Measurements from ENCODE around the gene EPHB4. TPM values are rescaled to one million over a fixed set of nuclear protein-coding genes. Genes with fewer than 3 reads are reported as not detected.
A peak's percentile ranks its signal among the peaks of the same experiment; 100 is the strongest.

Gene EPHB4
- total RNA-seq, 1 experiment from 2014 or later: 135 TPM

DNA sequence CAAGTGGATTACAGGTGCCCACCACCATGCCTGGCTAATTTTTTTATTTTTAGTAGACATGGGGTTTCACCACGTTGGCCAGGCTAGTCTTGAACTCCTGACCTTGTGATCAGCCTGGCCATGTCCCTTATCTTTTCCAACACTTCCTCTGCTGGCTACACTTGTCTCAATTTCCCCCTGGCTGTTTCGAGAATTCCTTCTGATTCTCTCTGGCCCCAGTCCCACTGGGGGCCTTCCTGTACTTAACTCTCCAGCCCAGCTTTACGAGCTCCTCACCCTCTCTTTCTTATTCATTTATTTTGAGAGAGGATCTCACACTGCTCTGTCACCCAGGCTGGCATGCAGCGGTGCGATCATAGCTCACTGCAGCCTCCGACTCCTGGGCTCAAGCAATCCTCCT is 8.5 kb downstream of the EPHB4 start:
- Histone ChIP-seq H3K27ac (ENCODE audit: insufficient read length, low read depth, low read length) (no peak overlapping the region), H4K8ac (replicated peaks; ENCODE audit: insufficient read length, low read depth, low read length) (no peak overlapping the region), H3K27me3 (ENCODE audit: insufficient read depth, low read length) (no peaks in the 10 kb centered on the region), H4K5ac (ENCODE audit: insufficient read length, low read depth, low read length) (no peak overlapping the region), H3K56ac (ENCODE audit: insufficient read length, low read depth, low read length) (no peak overlapping the region), H2BK15ac (ENCODE audit: low read depth, low read length) (no peak overlapping the region), H3T11ph (ENCODE audit: low read length) (no peak overlapping the region), H2BK20ac (ENCODE audit: low read depth, low read length, poor library complexity, severe bottlenecking) (no peak overlapping the region), H3K23me2 (ENCODE audit: insufficient read length, low read depth, low read length, poor library complexity, severe bottlenecking) (no peaks in the 10 kb centered on the region), H4K91ac (ENCODE audit: insufficient read length, low read depth, low read length) (no peak overlapping the region), H3K9me3 (ENCODE audit: control insufficient read depth, low read depth, low read length) (no peaks in the 10 kb centered on the region), H3K23ac (ENCODE audit: insufficient read length, low read depth, low read length) (no peak overlapping the region), H3K18ac (ENCODE audit: insufficient read length, low read depth, low read length) (no peak overlapping the region), H3K4me2 (ENCODE audit: insufficient read depth, insufficient read length, low read length) (no peak overlapping the region), H3K79me1 (ENCODE audit: insufficient read depth, low read depth, low read length, poor library complexity, severe bottlenecking) (peaks cover 9% of the 10 kb centered on the region), H3K9ac (ENCODE audit: extremely low read depth, insufficient read length, low read length) (no peak overlapping the region), H3K4me1 (ENCODE audit: insufficient read depth, low read length) (no peaks in the 10 kb centered on the region), H3K79me2 (ENCODE audit: insufficient read depth, low read length) (no peaks in the 10 kb centered on the region; the same call in 1 of the 2 replicates), H3K4ac (ENCODE audit: low read depth, low read length) (no peak overlapping the region), H2AFZ (ENCODE audit: low read length) (no peak overlapping the region), H4K20me1 (ENCODE audit: control insufficient read depth, insufficient read depth, insufficient read length) (no peaks in the 10 kb centered on the region), H2BK12ac (ENCODE audit: insufficient read length, low read depth, low read length) (no peak overlapping the region), H3K14ac (ENCODE audit: insufficient read depth, low read length) (no peak overlapping the region), H2BK120ac (ENCODE audit: low read depth, low read length, poor library complexity, severe bottlenecking) (no peak overlapping the region), H2BK5ac (ENCODE audit: insufficient read length, low read length) (no peak overlapping the region), H2AK5ac (ENCODE audit: insufficient read length, low read length) (no peak overlapping the region)
- H3K4me3 Mint-ChIP-seq: no peak overlapping the region
- no peak for DNase-seq
- WGBS (ENCODE audit: extremely low coverage, insufficient read length, low lambda C conversion rate): no CpG with 5 or more reads among the region's 6 CpGs
- peaks cover 0 to 2% of the 10 kb centered on the region in 2 experiments; a peak in 1 of 4 replicates for H3K4me1 Mint-ChIP-seq
- H3K36me3 Mint-ChIP-seq (ENCODE audit: insufficient read depth in 1 of 3, low read depth in 3 of 3): peaks cover 50 to 92% (median 89%) of the 10 kb centered on the region in 3 experiments; a peak in 6 of 7 replicates
- no peaks in the 10 kb centered on the region; the same call in none of the 2 replicates for H3K27me3 Mint-ChIP-seq (ENCODE audit: low read depth)
- H3K9me3 Mint-ChIP-seq: no peaks in the 10 kb centered on the region
- TF ChIP-seq, protein P1, sequence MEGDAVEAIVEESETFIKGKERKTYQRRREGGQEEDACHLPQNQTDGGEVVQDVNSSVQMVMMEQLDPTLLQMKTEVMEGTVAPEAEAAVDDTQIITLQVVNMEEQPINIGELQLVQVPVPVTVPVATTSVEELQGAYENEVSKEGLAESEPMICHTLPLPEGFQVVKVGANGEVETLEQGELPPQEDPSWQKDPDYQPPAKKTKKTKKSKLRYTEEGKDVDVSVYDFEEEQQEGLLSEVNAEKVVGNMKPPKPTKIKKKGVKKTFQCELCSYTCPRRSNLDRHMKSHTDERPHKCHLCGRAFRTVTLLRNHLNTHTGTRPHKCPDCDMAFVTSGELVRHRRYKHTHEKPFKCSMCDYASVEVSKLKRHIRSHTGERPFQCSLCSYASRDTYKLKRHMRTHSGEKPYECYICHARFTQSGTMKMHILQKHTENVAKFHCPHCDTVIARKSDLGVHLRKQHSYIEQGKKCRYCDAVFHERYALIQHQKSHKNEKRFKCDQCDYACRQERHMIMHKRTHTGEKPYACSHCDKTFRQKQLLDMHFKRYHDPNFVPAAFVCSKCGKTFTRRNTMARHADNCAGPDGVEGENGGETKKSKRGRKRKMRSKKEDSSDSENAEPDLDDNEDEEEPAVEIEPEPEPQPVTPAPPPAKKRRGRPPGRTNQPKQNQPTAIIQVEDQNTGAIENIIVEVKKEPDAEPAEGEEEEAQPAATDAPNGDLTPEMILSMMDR (conservative IDR thresholded peaks at IDR 0.05): no peak
- peak overlapping the region in 1 of 3 experiments; percentile 92; a peak in 3 of 7 replicates for H3K27ac Mint-ChIP-seq
